Neural cell (in vitro differentiated cells): ENCODE data around the gene CACNA1D.

Experiments used
- EP300 ChIP-seq: fragments of 450-650 bp; conservative IDR thresholded peaks from 2 replicates; pipeline ENCODE4 v1.6.1; 2014; ENCODE audit warnings: antibody characterized with exemption, mild to moderate bottlenecking, moderate library complexity; ENCODE audit not compliant: poor library complexity, severe bottlenecking
- EZH2 ChIP-seq: fragments of 200-600, 300-800 bp; shearing (Covaris generic), sonication (generic); IDR thresholded peaks from 2 replicates; pipeline ENCODE4 v1.6.1; 2014; ENCODE audit warnings: antibody characterized with exemption, low read length, borderline replicate concordance, mild to moderate bottlenecking; ENCODE audit not compliant: insufficient read depth, poor library complexity, severe bottlenecking
- MXI1 ChIP-seq: fragments of 450-650 bp; conservative IDR thresholded peaks from 2 replicates; pipeline ENCODE4 v1.6.1; 2014; ENCODE audit warnings: antibody characterized with exemption, mild to moderate bottlenecking; ENCODE audit not compliant: poor library complexity, severe bottlenecking
- POLR2AphosphoS5 ChIP-seq: IDR thresholded peaks from 2 replicates; pipeline ENCODE4 v1.6.1; 2012
- TAF1 ChIP-seq: IDR thresholded peaks from 2 replicates; pipeline ENCODE4 v1.6.1; 2012; ENCODE audit warnings: low read depth
- TF ChIP-seq, protein P1 (sequence below): fragments of 450-650 bp; IDR thresholded peaks from 2 replicates; pipeline ENCODE4 v1.5.1; 2014; ENCODE audit warnings: antibody characterized with exemption, mild to moderate bottlenecking, moderate library complexity; ENCODE audit not compliant: poor library complexity, severe bottlenecking
- TF ChIP-seq, protein P2 (sequence below): IDR thresholded peaks from 2 replicates; pipeline ENCODE4 v1.6.1; 2012; ENCODE audit warnings: borderline replicate concordance

DNA sequence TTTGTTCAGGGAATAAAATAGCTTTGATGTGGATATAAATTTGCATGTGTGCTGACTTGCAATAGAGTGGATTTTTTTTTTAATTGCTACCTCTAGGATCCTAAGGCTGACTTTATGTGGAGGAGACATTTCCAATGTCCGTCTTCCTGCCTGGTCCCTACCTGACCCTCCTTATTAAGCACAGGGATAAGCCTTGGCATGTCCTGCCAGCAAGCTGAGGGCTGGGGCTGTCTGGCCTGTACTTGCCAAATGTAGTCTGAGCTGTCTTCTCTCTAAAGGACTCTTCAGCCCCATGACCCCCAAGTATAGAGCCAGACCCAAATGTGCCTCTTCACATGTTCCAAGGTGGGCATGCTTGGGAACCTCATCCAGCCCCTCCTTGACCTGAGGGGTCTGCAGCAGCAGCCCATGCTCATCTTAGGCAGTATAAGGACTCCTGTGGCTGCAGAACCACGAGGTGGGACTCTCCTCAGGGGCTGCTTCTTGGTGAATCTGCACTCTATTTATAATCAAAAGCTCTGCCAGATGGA, 88.8 kb downstream of the CACNA1D start:
- TF ChIP-seq POLR2AphosphoS5 (no peak), EZH2 (no peak), TAF1 (no peak), EP300 (no peak), MXI1 (no peak)
- TF ChIP-seq, protein P1, sequence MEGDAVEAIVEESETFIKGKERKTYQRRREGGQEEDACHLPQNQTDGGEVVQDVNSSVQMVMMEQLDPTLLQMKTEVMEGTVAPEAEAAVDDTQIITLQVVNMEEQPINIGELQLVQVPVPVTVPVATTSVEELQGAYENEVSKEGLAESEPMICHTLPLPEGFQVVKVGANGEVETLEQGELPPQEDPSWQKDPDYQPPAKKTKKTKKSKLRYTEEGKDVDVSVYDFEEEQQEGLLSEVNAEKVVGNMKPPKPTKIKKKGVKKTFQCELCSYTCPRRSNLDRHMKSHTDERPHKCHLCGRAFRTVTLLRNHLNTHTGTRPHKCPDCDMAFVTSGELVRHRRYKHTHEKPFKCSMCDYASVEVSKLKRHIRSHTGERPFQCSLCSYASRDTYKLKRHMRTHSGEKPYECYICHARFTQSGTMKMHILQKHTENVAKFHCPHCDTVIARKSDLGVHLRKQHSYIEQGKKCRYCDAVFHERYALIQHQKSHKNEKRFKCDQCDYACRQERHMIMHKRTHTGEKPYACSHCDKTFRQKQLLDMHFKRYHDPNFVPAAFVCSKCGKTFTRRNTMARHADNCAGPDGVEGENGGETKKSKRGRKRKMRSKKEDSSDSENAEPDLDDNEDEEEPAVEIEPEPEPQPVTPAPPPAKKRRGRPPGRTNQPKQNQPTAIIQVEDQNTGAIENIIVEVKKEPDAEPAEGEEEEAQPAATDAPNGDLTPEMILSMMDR, result no peak
- TF ChIP-seq, protein P2, sequence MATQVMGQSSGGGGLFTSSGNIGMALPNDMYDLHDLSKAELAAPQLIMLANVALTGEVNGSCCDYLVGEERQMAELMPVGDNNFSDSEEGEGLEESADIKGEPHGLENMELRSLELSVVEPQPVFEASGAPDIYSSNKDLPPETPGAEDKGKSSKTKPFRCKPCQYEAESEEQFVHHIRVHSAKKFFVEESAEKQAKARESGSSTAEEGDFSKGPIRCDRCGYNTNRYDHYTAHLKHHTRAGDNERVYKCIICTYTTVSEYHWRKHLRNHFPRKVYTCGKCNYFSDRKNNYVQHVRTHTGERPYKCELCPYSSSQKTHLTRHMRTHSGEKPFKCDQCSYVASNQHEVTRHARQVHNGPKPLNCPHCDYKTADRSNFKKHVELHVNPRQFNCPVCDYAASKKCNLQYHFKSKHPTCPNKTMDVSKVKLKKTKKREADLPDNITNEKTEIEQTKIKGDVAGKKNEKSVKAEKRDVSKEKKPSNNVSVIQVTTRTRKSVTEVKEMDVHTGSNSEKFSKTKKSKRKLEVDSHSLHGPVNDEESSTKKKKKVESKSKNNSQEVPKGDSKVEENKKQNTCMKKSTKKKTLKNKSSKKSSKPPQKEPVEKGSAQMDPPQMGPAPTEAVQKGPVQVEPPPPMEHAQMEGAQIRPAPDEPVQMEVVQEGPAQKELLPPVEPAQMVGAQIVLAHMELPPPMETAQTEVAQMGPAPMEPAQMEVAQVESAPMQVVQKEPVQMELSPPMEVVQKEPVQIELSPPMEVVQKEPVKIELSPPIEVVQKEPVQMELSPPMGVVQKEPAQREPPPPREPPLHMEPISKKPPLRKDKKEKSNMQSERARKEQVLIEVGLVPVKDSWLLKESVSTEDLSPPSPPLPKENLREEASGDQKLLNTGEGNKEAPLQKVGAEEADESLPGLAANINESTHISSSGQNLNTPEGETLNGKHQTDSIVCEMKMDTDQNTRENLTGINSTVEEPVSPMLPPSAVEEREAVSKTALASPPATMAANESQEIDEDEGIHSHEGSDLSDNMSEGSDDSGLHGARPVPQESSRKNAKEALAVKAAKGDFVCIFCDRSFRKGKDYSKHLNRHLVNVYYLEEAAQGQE, result no peak
